ENCODE results near the gene RASL10A. TPM values are rescaled to one million over a fixed set of nuclear protein-coding genes. Genes with fewer than 3 reads are reported as not detected.

The RASL10A gene
- total RNA-seq, 1 experiment from 2014 or later = 0.24 TPM

GRCh38 chr22:29269731-29270474, 45.6 kb downstream of the RASL10A start:
- no peak for DNase-seq (ENCODE audit: low read depth)

GRCh38 chr22:29269230-29269604, 46.3 kb downstream of the RASL10A start:
- no peak for DNase-seq (ENCODE audit: low read depth)

GRCh38 chr22:29268511-29269229, 46.8 kb downstream of the RASL10A start:
- peak; percentile 77 for DNase-seq (ENCODE audit: low read depth)

- DNase-seq (ENCODE audit: low read depth) = peak; percentile 96
These were observed 47.5 kb downstream of the RASL10A start, which contains the start of the genes EWSR1 and RHBDD3 for GRCh38 chr22:29267858-29268510. Gene EWSR1, plus strand, starts transcription at chr22:29268268. Its CDS starts 69 bp downstream, at chr22:29268337. Gene RHBDD3, minus strand, starts transcription at chr22:29267981. Its CDS starts 2,355 bp downstream, at chr22:29265626.

GRCh38 chr22:29267462-29267857, 48.0 kb downstream of the RASL10A start:
- no peak for DNase-seq (ENCODE audit: low read depth)

GRCh38 chr22:29266564-29267461, 48.7 kb downstream of the RASL10A start:
- DNase-seq (ENCODE audit: low read depth) = peak; percentile 43

GRCh38 chr22:29265929-29266328, 49.6 kb downstream of the RASL10A start:
- DNase-seq (ENCODE audit: low read depth) = peak; percentile 31

- DNase-seq (ENCODE audit: low read depth) = no peak
These were observed 50.2 kb downstream of the RASL10A start for GRCh38 chr22:29265305-29265704.

GRCh38 chr22:29263791-29264276, 51.7 kb downstream of the RASL10A start:
- DNase-seq (ENCODE audit: low read depth) = no peak

Other genes starting within 250 kb of the RASL10A start
- gene KREMEN1, start 242.7 kb downstream of the RASL10A start, total RNA-seq (2014; rRNA removed; shearing (Covaris generic)) = 6.1 and 6.2 TPM in 2 replicates
- 0.29 TPM in 1 of 2 replicates, not detected in the other for gene EMID1, start 109.8 kb downstream of the RASL10A start, total RNA-seq (2014; rRNA removed; shearing (Covaris generic))
- 10.5 and 12.3 TPM in 2 replicates for gene RHBDD3, start 47.7 kb downstream of the RASL10A start, total RNA-seq (2014; rRNA removed; shearing (Covaris generic))
- gene EWSR1, start 47.4 kb downstream of the RASL10A start, total RNA-seq (2014; rRNA removed; shearing (Covaris generic)) = 127 and 233 TPM in 2 replicates
- 10.9 and 17.1 TPM in 2 replicates for gene GAS2L1, start 9.0 kb downstream of the RASL10A start, total RNA-seq (2014; rRNA removed; shearing (Covaris generic))
- gene AP1B1, start 72.9 kb upstream of the RASL10A start, total RNA-seq (2014; rRNA removed; shearing (Covaris generic)) = 40.3 and 48.8 TPM in 2 replicates
- gene RFPL1, start 122.9 kb upstream of the RASL10A start, total RNA-seq (2014; rRNA removed; shearing (Covaris generic)) = not detected in 2 replicates
- gene NEFH, start 164.5 kb upstream of the RASL10A start, total RNA-seq (2014; rRNA removed; shearing (Covaris generic)) = under 0.01 and 0.20 TPM in 2 replicates
- gene THOC5, start 238.1 kb upstream of the RASL10A start, total RNA-seq (2014; rRNA removed; shearing (Covaris generic)) = 45.1 and 52.0 TPM in 2 replicates

Measured in RPMI7951 (cell line).